ENCODE data around the gene OXA1L.
"Not testable (repeated sequence)": the region's sequence is repeated elsewhere in the genome, so short reads cannot be mapped to it uniquely, and the experiment has no call there.

The OXA1L gene

GRCh38 chr14:22766457-22767322 is at the start of gene OXA1L:
Gene OXA1L (plus strand): TSS chr14:22766688. CDS start chr14:22766702, 14 bp downstream.
- no peaks in the 10 kb centered on the region for H3K27me3 Mint-ChIP-seq
- H3K36me3 Mint-ChIP-seq, result peaks cover 35% of the 10 kb centered on the region
- H3K4me1 Mint-ChIP-seq, result peaks cover 22% of the 10 kb centered on the region
- H3K27ac Mint-ChIP-seq, result peak within 1 kb of the TSS; percentile 95
- H3K9me3 Mint-ChIP-seq, result no peaks in the 10 kb centered on the region
- peak within 1 kb of the TSS; percentile 85 for H3K4me3 Mint-ChIP-seq
- peak; percentile 88 to 93 for DNase-seq (ENCODE audit: low spot score in 2 of 2)
- ATAC-seq (ENCODE audit: low read depth), result peak; percentile 94

GRCh38 chr14:22718091-22718490 is 48.4 kb upstream of the OXA1L start:
- DNase-seq (ENCODE audit: low spot score in 2 of 2) (no peak), ATAC-seq (ENCODE audit: low read depth) (no peak)
- H3K27me3 Mint-ChIP-seq, result peaks cover 3% of the 10 kb centered on the region
- H3K9me3 Mint-ChIP-seq, result no peaks in the 10 kb centered on the region
- no peak overlapping the region for H3K4me3 Mint-ChIP-seq
- H3K27ac Mint-ChIP-seq, result no peak overlapping the region
- H3K4me1 Mint-ChIP-seq, result no peaks in the 10 kb centered on the region
- H3K36me3 Mint-ChIP-seq, result no peaks in the 10 kb centered on the region

- Mint-ChIP-seq H3K4me3 (no peak overlapping the region), H3K27me3 (peaks cover 1% of the 10 kb centered on the region), H3K36me3 (no peaks in the 10 kb centered on the region), H3K27ac (no peak overlapping the region), H3K4me1 (no peaks in the 10 kb centered on the region), H3K9me3 (no peaks in the 10 kb centered on the region)
- ATAC-seq (ENCODE audit: low read depth) (no peak), DNase-seq (ENCODE audit: low spot score in 2 of 2) (no peak)
Observed at GRCh38 chr14:22721213-22721612, 45.3 kb upstream of the OXA1L start.

GRCh38 chr14:22723815-22724214 is 42.7 kb upstream of the OXA1L start:
- no peaks in the 10 kb centered on the region for H3K4me1 Mint-ChIP-seq
- H3K27me3 Mint-ChIP-seq, result peaks cover 1% of the 10 kb centered on the region
- H3K36me3 Mint-ChIP-seq, result no peaks in the 10 kb centered on the region
- no peak overlapping the region for H3K4me3 Mint-ChIP-seq
- H3K9me3 Mint-ChIP-seq, result no peaks in the 10 kb centered on the region
- no peak overlapping the region for H3K27ac Mint-ChIP-seq
- DNase-seq (ENCODE audit: low spot score in 2 of 2) (no peak), ATAC-seq (ENCODE audit: low read depth) (no peak)

- not testable (repeated sequence) for H3K9me3 Mint-ChIP-seq; H3K4me3 Mint-ChIP-seq; H3K4me1 Mint-ChIP-seq; H3K27me3 Mint-ChIP-seq; H3K36me3 Mint-ChIP-seq; DNase-seq (ENCODE audit: low spot score in 2 of 2); ATAC-seq (ENCODE audit: low read depth); H3K27ac Mint-ChIP-seq
Observed at GRCh38 chr14:22724847-22725246, 41.6 kb upstream of the OXA1L start.

GRCh38 chr14:22725374-22725773 is 41.1 kb upstream of the OXA1L start:
- H3K9me3 Mint-ChIP-seq; H3K4me3 Mint-ChIP-seq; DNase-seq (ENCODE audit: low spot score in 2 of 2); ATAC-seq (ENCODE audit: low read depth); H3K4me1 Mint-ChIP-seq; H3K27me3 Mint-ChIP-seq; H3K27ac Mint-ChIP-seq; H3K36me3 Mint-ChIP-seq: not testable (repeated sequence)

- no peaks in the 10 kb centered on the region for H3K9me3 Mint-ChIP-seq
- no peak for ATAC-seq (ENCODE audit: low read depth)
- no peak for DNase-seq (ENCODE audit: low spot score in 2 of 2)
- H3K4me1 Mint-ChIP-seq, result no peaks in the 10 kb centered on the region
- H3K27ac Mint-ChIP-seq, result no peak overlapping the region
- no peaks in the 10 kb centered on the region for H3K36me3 Mint-ChIP-seq
- H3K4me3 Mint-ChIP-seq, result no peak overlapping the region
- peaks cover 2% of the 10 kb centered on the region for H3K27me3 Mint-ChIP-seq
Observed at GRCh38 chr14:22726012-22726411, 40.5 kb upstream of the OXA1L start.

GRCh38 chr14:22732062-22732461 is 34.4 kb upstream of the OXA1L start:
- ATAC-seq (ENCODE audit: low read depth); H3K27ac Mint-ChIP-seq; H3K4me1 Mint-ChIP-seq; H3K9me3 Mint-ChIP-seq; H3K4me3 Mint-ChIP-seq; DNase-seq (ENCODE audit: low spot score in 2 of 2); H3K36me3 Mint-ChIP-seq; H3K27me3 Mint-ChIP-seq: not testable (repeated sequence)

- no peak for ATAC-seq (ENCODE audit: low read depth)
- Mint-ChIP-seq H3K4me3 (no peak overlapping the region), H3K9me3 (no peaks in the 10 kb centered on the region)
Observed at GRCh38 chr14:22733829-22734228, 32.7 kb upstream of the OXA1L start.

GRCh38 chr14:22735096-22735495 is 31.4 kb upstream of the OXA1L start:
- ATAC-seq (ENCODE audit: low read depth) (no peak), DNase-seq (ENCODE audit: low spot score in 2 of 2) (no peak)
- Mint-ChIP-seq H3K9me3 (no peaks in the 10 kb centered on the region), H3K27me3 (peaks cover 5% of the 10 kb centered on the region), H3K4me3 (no peak overlapping the region), H3K4me1 (peaks cover 4% of the 10 kb centered on the region), H3K36me3 (no peaks in the 10 kb centered on the region), H3K27ac (no peak overlapping the region)

More at GRCh38 chr14:22733829-22734228, 32.7 kb upstream of the OXA1L start:
- no peaks in the 10 kb centered on the region for H3K36me3 Mint-ChIP-seq
- H3K27me3 Mint-ChIP-seq, result peaks cover 5% of the 10 kb centered on the region
- peaks cover 4% of the 10 kb centered on the region for H3K4me1 Mint-ChIP-seq
- no peak overlapping the region for H3K27ac Mint-ChIP-seq
- DNase-seq (ENCODE audit: low spot score in 2 of 2), result no peak

GRCh38 chr14:22736384-22736783 is 30.1 kb upstream of the OXA1L start:
- H3K27me3 Mint-ChIP-seq; DNase-seq (ENCODE audit: low spot score in 2 of 2); H3K4me1 Mint-ChIP-seq; ATAC-seq (ENCODE audit: low read depth); H3K36me3 Mint-ChIP-seq; H3K4me3 Mint-ChIP-seq; H3K9me3 Mint-ChIP-seq; H3K27ac Mint-ChIP-seq: not testable (repeated sequence)

GRCh38 chr14:22737052-22737451 is 29.4 kb upstream of the OXA1L start:
- no peaks in the 10 kb centered on the region for H3K36me3 Mint-ChIP-seq
- DNase-seq (ENCODE audit: low spot score in 2 of 2) (no peak), ATAC-seq (ENCODE audit: low read depth) (peak; percentile 59)
- no peak overlapping the region for H3K4me3 Mint-ChIP-seq
- no peaks in the 10 kb centered on the region for H3K9me3 Mint-ChIP-seq
- peaks cover 2% of the 10 kb centered on the region for H3K27me3 Mint-ChIP-seq
- H3K27ac Mint-ChIP-seq, result no peak overlapping the region
- peaks cover 4% of the 10 kb centered on the region for H3K4me1 Mint-ChIP-seq

- H3K9me3 Mint-ChIP-seq, result no peaks in the 10 kb centered on the region
- peaks cover 4% of the 10 kb centered on the region for H3K4me1 Mint-ChIP-seq
- no peak overlapping the region for H3K27ac Mint-ChIP-seq
- no peak overlapping the region for H3K4me3 Mint-ChIP-seq
- no peak for ATAC-seq (ENCODE audit: low read depth)
- H3K27me3 Mint-ChIP-seq, result peaks cover 2% of the 10 kb centered on the region
- no peak for DNase-seq (ENCODE audit: low spot score in 2 of 2)
- no peaks in the 10 kb centered on the region for H3K36me3 Mint-ChIP-seq
Observed at GRCh38 chr14:22739423-22739822, 27.1 kb upstream of the OXA1L start.

- H3K9me3 Mint-ChIP-seq, result no peaks in the 10 kb centered on the region
- peaks cover 2% of the 10 kb centered on the region for H3K27me3 Mint-ChIP-seq
- H3K27ac Mint-ChIP-seq, result no peak overlapping the region
- no peaks in the 10 kb centered on the region for H3K36me3 Mint-ChIP-seq
- no peak for ATAC-seq (ENCODE audit: low read depth)
- no peak overlapping the region for H3K4me3 Mint-ChIP-seq
- no peak for DNase-seq (ENCODE audit: low spot score in 2 of 2)
- peaks cover 4% of the 10 kb centered on the region for H3K4me1 Mint-ChIP-seq
Observed at GRCh38 chr14:22740020-22740419, 26.5 kb upstream of the OXA1L start.

GRCh38 chr14:22747769-22748168 is 18.7 kb upstream of the OXA1L start:
- no peak for DNase-seq (ENCODE audit: low spot score in 2 of 2)
- H3K27ac Mint-ChIP-seq, result peak overlapping the region; percentile 91
- H3K4me1 Mint-ChIP-seq, result peaks cover 12% of the 10 kb centered on the region
- H3K36me3 Mint-ChIP-seq, result no peaks in the 10 kb centered on the region
- no peak overlapping the region for H3K4me3 Mint-ChIP-seq
- no peaks in the 10 kb centered on the region for H3K9me3 Mint-ChIP-seq
- no peaks in the 10 kb centered on the region for H3K27me3 Mint-ChIP-seq
- no peak for ATAC-seq (ENCODE audit: low read depth)

Measured in memory B cell (primary cell).